ENCODE measurements around the gene ZNF430. TPM values are rescaled to one million over a fixed set of nuclear protein-coding genes. Genes with fewer than 3 reads are reported as not detected.

ZNF430 gene
- 2.9 and 5.9 TPM in 2 replicates for total RNA-seq

GRCh38 chr19:21020298-21021227 lies at the start of gene ZNF430:
Gene ZNF430 (plus strand): TSS chr19:21020657. CDS start chr19:21020801, 144 bp downstream.

GRCh38 chr19:21082011-21082975 lies 61.8 kb downstream of the ZNF430 start, which contains the start of gene ZNF714:
Gene ZNF714 (plus strand): TSS chr19:21082203. CDS start chr19:21098269, 16,066 bp downstream.

Other genes with a start within 250 kb of the ZNF430 start
- 0.59 and 2.5 TPM in 2 replicates for gene ZNF66, start 244.4 kb upstream of the ZNF430 start, total RNA-seq
- gene ZNF85, start 97.4 kb upstream of the ZNF430 start, total RNA-seq: 5.9 and 6.7 TPM in 2 replicates
- gene ZNF714, start 61.5 kb downstream of the ZNF430 start, total RNA-seq: 7.4 and 11.6 TPM in 2 replicates
- gene ZNF431, start 121.4 kb downstream of the ZNF430 start, total RNA-seq: 3.3 and 6.1 TPM in 2 replicates

All from bronchus fibroblast of lung (primary cell).